EH (cell line): ENCODE measurements around the gene GKN1.
A peak's percentile ranks its signal among the peaks of the same experiment; 100 is the strongest.

Source experiments
- DNase-seq: peaks from one replicate; pipeline ENCODE4 v3.0.0-alpha.2; 2015; ENCODE audit warnings: low read depth

GKN1 gene

GRCh38 chr2:68959001-68959400 lies 15.4 kb upstream of the GKN1 start:
- no peak for DNase-seq

GRCh38 chr2:68961380-68961779 lies 13.1 kb upstream of the GKN1 start:
- no peak for DNase-seq

- DNase-seq = no peak
Measured at GRCh38 chr2:68964282-68964681, 10.2 kb upstream of the GKN1 start.

GRCh38 chr2:68968221-68968620 lies 6.2 kb upstream of the GKN1 start:
- no peak for DNase-seq

- no peak for DNase-seq
Measured at GRCh38 chr2:68969736-68970490, 4.5 kb upstream of the GKN1 start.

GRCh38 chr2:68970566-68971265 lies 3.7 kb upstream of the GKN1 start:
- no peak for DNase-seq

GRCh38 chr2:68971591-68972231 lies 2.7 kb upstream of the GKN1 start:
- DNase-seq = peak; percentile 100

GRCh38 chr2:68974946-68975665 lies 670 bp downstream of the GKN1 start:
- DNase-seq = no peak

- DNase-seq = no peak
Measured at GRCh38 chr2:68975844-68976243, 1.4 kb downstream of the GKN1 start.

- DNase-seq = no peak
Measured at GRCh38 chr2:68977453-68977852, 3.0 kb downstream of the GKN1 start.

GRCh38 chr2:68978098-68978497 lies 3.7 kb downstream of the GKN1 start:
- DNase-seq = no peak

- DNase-seq = no peak
Measured at GRCh38 chr2:68980956-68981355, 6.5 kb downstream of the GKN1 start.

GRCh38 chr2:68987021-68987503 lies 12.6 kb downstream of the GKN1 start:
- DNase-seq = no peak

GRCh38 chr2:68989035-68989434 lies 14.6 kb downstream of the GKN1 start:
- no peak for DNase-seq

GRCh38 chr2:68992341-68992740 lies 17.9 kb downstream of the GKN1 start:
- no peak for DNase-seq

GRCh38 chr2:68992933-68993332 lies 18.5 kb downstream of the GKN1 start:
- no peak for DNase-seq

GRCh38 chr2:68993660-68994059 lies 19.2 kb downstream of the GKN1 start:
- no peak for DNase-seq

GRCh38 chr2:68994864-68995263 lies 20.4 kb downstream of the GKN1 start:
- DNase-seq = peak; percentile 96

GRCh38 chr2:68995916-68996315 lies 21.5 kb downstream of the GKN1 start:
- peak; percentile 64 for DNase-seq

- peak; percentile 71 for DNase-seq
Measured at GRCh38 chr2:68997401-68997800, 23.0 kb downstream of the GKN1 start.

GRCh38 chr2:69001879-69002278 lies 27.4 kb downstream of the GKN1 start:
- no peak for DNase-seq

GRCh38 chr2:69003731-69004130 lies 29.3 kb downstream of the GKN1 start:
- DNase-seq = no peak
